Inferior parietal cortex (tissue), 1 donor: ENCODE results near the gene WBP2.

Experiments
- DNase-seq: peaks from one replicate; pipeline ENCODE4 v3.0.0-alpha.2; 2016; ENCODE audit errors: extremely low spot score

The WBP2 gene

GRCh38 chr17:75855310-75856061, at the start of gene WBP2:
Gene WBP2, minus strand, starts transcription at chr17:75855335. Its CDS starts 38 bp downstream, at chr17:75855297.
- DNase-seq, result peak; percentile 100

GRCh38 chr17:75902406-75902805, 47.3 kb upstream of the WBP2 start:
- DNase-seq, result no peak

DNA sequence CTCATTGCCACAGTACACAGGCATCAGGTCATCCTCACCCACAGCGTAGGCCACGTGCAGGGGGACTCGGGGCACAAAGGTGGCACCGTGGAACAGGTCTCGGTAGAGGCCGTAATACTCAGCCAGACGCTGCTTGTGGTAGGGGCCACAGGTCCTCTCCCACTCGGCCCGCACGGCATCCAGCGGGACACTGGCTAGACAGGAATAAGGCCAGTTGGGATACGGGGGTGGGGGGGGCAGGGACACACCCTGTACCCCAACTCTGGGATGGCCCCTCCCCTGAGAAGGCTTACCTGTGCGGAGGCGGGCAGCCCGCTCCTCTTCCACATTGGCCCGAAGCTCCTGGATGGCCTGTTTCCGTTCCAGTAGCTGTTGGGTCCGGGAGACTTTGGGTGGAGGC, 46.6 kb upstream of the WBP2 start:
- DNase-seq, result no peak

GRCh38 chr17:75900691-75901533, 45.8 kb upstream of the WBP2 start:
- no peak for DNase-seq

- DNase-seq, result no peak
Measured at GRCh38 chr17:75899767-75900468, 44.8 kb upstream of the WBP2 start.

- DNase-seq, result no peak
Measured at GRCh38 chr17:75899353-75899752, 44.2 kb upstream of the WBP2 start.

GRCh38 chr17:75898791-75899190, 43.7 kb upstream of the WBP2 start:
- no peak for DNase-seq

GRCh38 chr17:75898065-75898464, 42.9 kb upstream of the WBP2 start:
- DNase-seq, result no peak

- no peak for DNase-seq
Measured at GRCh38 chr17:75897160-75898019, 42.3 kb upstream of the WBP2 start.

DNA sequence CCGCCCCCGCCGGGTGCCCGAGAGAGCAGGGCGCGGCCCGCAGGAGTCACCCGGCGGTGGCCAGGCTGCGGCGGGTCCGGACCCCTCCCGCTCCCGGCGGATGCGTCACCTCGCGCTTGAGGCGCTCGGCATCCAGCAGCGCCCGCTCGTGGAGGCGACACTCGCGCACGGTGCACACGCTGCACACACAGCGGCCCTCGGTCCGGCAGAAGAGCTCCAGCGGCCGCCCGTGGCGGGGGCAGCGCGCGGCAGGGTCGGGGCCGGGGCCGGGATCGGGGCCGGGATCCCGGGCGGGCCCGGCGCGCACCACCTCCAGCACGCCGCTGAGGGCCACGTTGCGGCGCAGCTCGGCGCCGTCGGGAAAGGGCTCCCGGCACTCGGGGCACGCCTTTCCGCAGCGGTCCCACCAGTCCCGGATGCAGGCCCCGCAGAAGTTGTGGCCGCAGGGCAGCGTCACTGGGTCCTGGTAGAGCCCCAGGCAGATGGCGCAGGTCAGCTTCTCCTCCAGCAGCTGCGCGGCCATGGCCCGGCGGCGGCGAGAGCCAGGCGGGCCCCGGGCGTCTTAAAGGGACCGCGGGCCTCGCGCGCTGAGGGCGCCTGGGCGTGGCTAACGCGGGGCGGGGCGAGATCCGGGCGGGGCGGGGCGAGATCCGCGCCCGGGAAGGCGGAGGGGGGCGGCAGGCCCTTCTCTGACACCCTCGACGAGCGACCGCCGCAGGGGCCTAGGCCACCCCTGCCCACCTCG, 41.5 kb upstream of the WBP2 start, which contains the start of gene TRIM65:
TRIM65 (minus strand) TSS at position 537 of the 745 bp plus-strand sequence; CDS start at position 523, 14 bp downstream.
- peak; percentile 74 for DNase-seq

DNA sequence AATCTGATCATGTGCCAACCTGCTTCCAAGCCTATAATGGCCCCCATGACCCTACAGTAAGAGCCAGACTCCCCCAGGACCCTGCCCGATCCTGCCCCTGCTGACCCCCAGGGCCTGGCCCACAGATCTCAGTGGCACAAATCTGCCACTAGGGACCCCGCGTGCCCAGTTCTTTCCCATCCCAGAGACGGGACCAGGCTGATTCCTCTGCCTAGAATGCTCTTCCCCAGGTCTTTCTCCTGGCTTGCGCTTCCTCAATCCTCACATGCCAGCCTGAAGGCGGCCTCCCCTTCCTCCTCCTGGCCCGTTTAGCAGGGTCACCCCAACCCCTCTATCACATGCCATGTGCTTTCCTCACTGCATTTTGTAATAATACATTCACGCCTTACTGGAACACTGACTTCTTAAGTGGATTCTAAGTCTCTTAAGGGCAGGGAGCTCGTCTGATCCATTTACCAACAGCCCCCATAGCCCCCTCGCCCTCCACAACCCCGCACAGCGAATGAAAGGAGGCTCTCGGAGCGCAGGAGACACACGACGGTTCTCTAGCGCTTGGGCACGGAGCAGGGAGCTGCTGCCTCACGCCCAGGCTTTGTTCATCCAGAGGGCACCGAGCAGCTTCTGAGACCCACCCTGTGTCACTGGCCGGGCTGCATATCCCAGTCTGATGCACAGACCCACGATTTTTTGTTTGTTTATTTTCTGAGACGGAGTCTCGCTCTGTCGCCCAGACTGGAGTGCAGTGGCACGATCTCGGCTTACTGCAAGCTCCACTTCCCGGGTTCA, 40.4 kb upstream of the WBP2 start:
- DNase-seq, result no peak

DNA sequence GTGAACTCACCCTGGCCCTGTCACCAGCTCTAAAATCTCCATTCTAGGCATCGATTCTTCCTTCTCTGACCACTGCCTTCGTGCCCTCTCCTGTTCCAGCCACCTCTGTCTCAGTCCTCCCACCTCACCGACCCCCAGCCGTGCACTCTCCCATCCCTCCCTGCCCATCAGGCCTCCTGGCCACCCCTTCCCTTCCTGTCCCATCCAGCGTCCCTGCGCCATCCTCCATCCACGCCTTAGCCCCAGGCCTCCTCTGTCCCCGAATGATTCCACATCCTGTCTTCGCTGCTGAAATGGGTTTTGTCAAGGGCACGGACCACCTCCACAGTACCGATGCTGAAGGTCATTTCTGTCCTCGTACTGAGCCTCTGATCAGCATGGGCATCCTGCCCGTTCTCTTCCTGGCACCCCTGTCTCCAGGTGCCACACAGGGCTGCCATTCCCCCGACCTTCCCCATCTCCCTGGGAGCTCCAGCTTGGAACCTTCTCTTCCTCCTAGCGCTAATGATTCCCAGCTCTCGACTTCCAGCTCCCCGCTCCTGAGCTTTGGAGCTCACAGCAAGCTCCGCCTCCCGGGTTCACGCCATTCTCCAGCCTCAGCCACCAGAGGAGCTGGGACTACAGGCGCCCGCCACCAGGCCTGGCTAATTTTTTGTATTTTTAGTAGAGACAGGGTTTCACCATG, 39.1 kb upstream of the WBP2 start:
- DNase-seq, result no peak

DNA sequence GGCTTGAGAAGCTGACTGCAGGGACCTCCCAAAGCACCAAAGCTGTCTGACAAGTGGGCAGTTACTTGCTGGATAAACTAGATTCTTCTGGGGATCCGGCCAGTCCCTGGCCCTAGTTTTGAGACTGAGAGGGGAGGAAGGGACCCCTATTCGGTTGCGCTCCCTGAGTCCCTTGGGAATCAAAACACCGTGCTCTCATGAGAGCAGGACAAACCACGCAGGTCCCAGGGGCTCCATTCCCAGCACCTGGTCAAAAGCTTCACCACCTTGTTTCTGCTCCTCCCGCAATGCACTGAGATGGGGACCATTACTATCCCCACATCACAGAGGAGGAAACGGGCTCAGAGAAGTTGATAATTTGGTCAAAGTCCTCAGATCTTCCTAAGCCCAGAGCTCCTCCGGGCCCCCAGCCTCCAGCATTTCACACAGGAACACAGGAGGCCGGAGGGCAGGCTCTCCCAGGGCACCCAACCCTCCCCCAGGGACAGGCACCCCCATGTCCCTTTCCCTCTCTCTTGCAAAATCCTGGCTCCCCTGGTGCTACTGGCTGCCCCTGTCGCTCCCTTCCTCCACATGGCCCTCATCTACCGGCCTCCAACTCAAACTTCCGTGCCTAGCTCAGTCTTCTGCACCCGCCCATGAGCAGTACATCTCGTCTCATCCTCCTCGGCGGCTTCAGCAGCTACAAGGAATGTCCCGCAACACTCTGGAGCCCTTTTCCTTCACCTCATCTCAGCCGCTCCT, 38.3 kb upstream of the WBP2 start:
- no peak for DNase-seq

- no peak for DNase-seq
Measured at GRCh38 chr17:75892556-75893224, 37.6 kb upstream of the WBP2 start.

GRCh38 chr17:75891605-75892555, 36.7 kb upstream of the WBP2 start:
- no peak for DNase-seq

- no peak for DNase-seq
Measured at GRCh38 chr17:75891022-75891604, 36.0 kb upstream of the WBP2 start.
